Measurements from ENCODE around the gene RSPH1. TPM values are rescaled to one million over a fixed set of nuclear protein-coding genes. Genes with fewer than 3 reads are reported as not detected.

Gene RSPH1
- total and polyA plus RNA-seq, 2 of the 8 experiments (the other 6 are each of a cell fraction or from before 2014, with no cell fraction given), result 0.24 TPM; not detected in 1

GRCh38 chr21:42522271-42522670, 26.2 kb upstream of the RSPH1 start:
- Histone ChIP-seq H3K14ac (ENCODE audit: insufficient read length) (no peak overlapping the region), H2BK120ac (replicated peaks; ENCODE audit: low read depth, low read length) (no peak overlapping the region), H3K23me2 (ENCODE audit: low read depth, low read length) (no peaks in the 10 kb centered on the region), H3K4me2 (ENCODE audit: insufficient read depth in 1 of 2, low read depth in 2 of 2, low read length in 2 of 2) (no peak overlapping the region), H3K79me2 (ENCODE audit: control insufficient read depth in 1 of 2, insufficient read depth in 2 of 2, low read length in 2 of 2) (peaks cover 0 to 18% of the 10 kb centered on the region in 2 experiments; a peak in 2 of 4 replicates), H2BK20ac (ENCODE audit: low read length) (no peak overlapping the region), H3K79me1 (ENCODE audit: low read depth, low read length) (peaks cover 2% of the 10 kb centered on the region; the same call in 1 of the 2 replicates), H3K4ac (replicated peaks; ENCODE audit: insufficient read length, low read depth, low read length) (no peak overlapping the region), H2BK12ac (ENCODE audit: low read depth, low read length) (no peak overlapping the region), H3K9ac (replicated peaks in 1 of 4; ENCODE audit: extremely low read depth in 1 of 4, low read depth in 3 of 4, low read length in 3 of 4) (no peak overlapping the region), H4K20me1 (replicated peaks in 1 of 2; ENCODE audit: control insufficient read depth in 1 of 2, insufficient read depth in 2 of 2, low read length in 2 of 2) (no peaks in the 10 kb centered on the region), H3K23ac (ENCODE audit: insufficient read length) (no peak overlapping the region), H2BK15ac (ENCODE audit: low read length) (no peak overlapping the region), H4K8ac (ENCODE audit: extremely low read depth, insufficient read depth, low read length) (no peak overlapping the region), H4K91ac (replicated peaks; ENCODE audit: insufficient read length, low read length) (no peak overlapping the region), H3K36me3 (ENCODE audit: control insufficient read depth in 2 of 4, insufficient read depth in 4 of 4, low read length in 3 of 4) (peaks cover 0 to 38% (median 18%) of the 10 kb centered on the region in 4 experiments), H4K5ac (ENCODE audit: insufficient read length, low read depth, low read length) (no peak overlapping the region), H3K56ac (replicated peaks; ENCODE audit: insufficient read length, low read depth, low read length) (no peak overlapping the region), H3K18ac (ENCODE audit: extremely low read depth, low read length) (no peak overlapping the region), H3K27me3 (replicated peaks in 1 of 4; ENCODE audit: control insufficient read depth in 3 of 4, extremely low read depth in 1 of 4, insufficient read depth in 3 of 4, low read length in 3 of 4) (no peaks in the 10 kb centered on the region), H2AFZ (ENCODE audit: low read length) (no peak overlapping the region), H2AK5ac (ENCODE audit: low read depth, low read length) (no peak overlapping the region), H3K4me1 (replicated peaks in 1 of 4; ENCODE audit: control insufficient read depth in 3 of 4, insufficient read depth in 4 of 4, low read length in 3 of 4) (peaks cover 9 to 22% (median 16%) of the 10 kb centered on the region in 4 experiments), H3K27ac (ENCODE audit: low read depth, low read length) (no peak overlapping the region), H2BK5ac (ENCODE audit: low read depth, low read length) (no peak overlapping the region), H3K9me3 (ENCODE audit: insufficient read depth in 2 of 2, low read depth in 1 of 2, low read length in 1 of 2) (no peaks in the 10 kb centered on the region), H3K4me3 (ENCODE audit: extremely low read depth in 1 of 4, insufficient read depth in 2 of 4, low read depth in 3 of 4, low read length in 4 of 4) (no peak overlapping the region)
- WGBS, 2 experiments (ENCODE audit: extremely low coverage in 1 of 2, insufficient coverage in 1 of 2, insufficient read length in 1 of 2, insufficient replicate concordance in 2 of 2, low coverage in 1 of 2, low lambda C conversion rate in 2 of 2, missing lambda C conversion rate in 1 of 2), result 92% methylated on average over 14 of the region's 14 CpGs; no CpG with 5 or more reads in 1 of the 2 experiments
- FAIRE-seq (no peak), DNase-seq (ENCODE audit: low read depth in 1 of 2, low spot score in 2 of 2) (no peak)
- TF ChIP-seq BRCA1 (IDR thresholded peaks at IDR 0.05; ENCODE audit: low read depth, low read length), result no peak
- ChIA-PET POLR2A (ENCODE audit: partially characterized antibody) (interaction anchor here (3.3 kb wide), 1 partner anchor 9 kb away, joined by 19 read pairs; the partner anchor contains the start of gene SLC37A1), CTCF (ENCODE audit: partially characterized antibody) (interaction anchor here (1.2 kb wide), 2 partner anchors 14 to 198 kb away, joined by 4 read pairs; no protein-coding TSS in a partner anchor)

All from H1 (cell line).